WTC11 (cell line): ENCODE results near the gene TUBGCP6. TPM values are rescaled to one million over a fixed set of nuclear protein-coding genes. Genes with fewer than 3 reads are reported as not detected.
"Not testable (repeated sequence)": the region's sequence is repeated elsewhere in the genome, so short reads cannot be mapped to it uniquely, and the experiment has no call there.

Experiments used
- ATAC-seq: fragments of 200-7000 bp; cut with Tn5 transposase; 2 replicates; pipeline ENCODE4 v1.10.0; 2021; ENCODE audit warnings: mild to moderate bottlenecking, moderate library complexity
- CTCF ChIA-PET: fragments of 300-600 bp; sonication (Branson Sonifier 250); formaldehyde crosslinking; loops from one replicate; lab custom pipeline; 2021; ENCODE audit warnings: antibody characterized with exemption; lab: Charles Lee
- POLR2A ChIA-PET: fragments of 350-600 bp; sonication (Branson Sonifier 250); formaldehyde crosslinking; loops from one replicate; lab custom pipeline; 2021; ENCODE audit warnings: antibody characterized with exemption; lab: Charles Lee
- DNase-seq: peaks from one replicate; pipeline ENCODE4 v3.0.0; 2021; ENCODE audit warnings: low spot score
- H3K27ac Mint-ChIP-seq: 2 replicates; pipeline ENCODE4 v1.8.0; 2021; ENCODE audit warnings: mixed read lengths
- H3K27me3 Mint-ChIP-seq: 2 replicates; pipeline ENCODE4 v1.8.0; 2021; ENCODE audit warnings: low read depth, mild to moderate bottlenecking, moderate library complexity, mixed read lengths
- H3K36me3 Mint-ChIP-seq: 2 replicates; pipeline ENCODE4 v1.8.0; 2021; ENCODE audit warnings: mixed read lengths
- H3K4me1 Mint-ChIP-seq: 2 replicates; pipeline ENCODE4 v1.8.0; 2022; ENCODE audit warnings: mixed read lengths
- H3K4me3 Mint-ChIP-seq: 2 replicates; pipeline ENCODE4 v1.8.0; 2021; ENCODE audit warnings: mild to moderate bottlenecking, moderate library complexity, mixed read lengths
- H3K9me3 Mint-ChIP-seq: 2 replicates; pipeline ENCODE4 v1.8.0; 2021; ENCODE audit warnings: mixed read lengths
- FOXP1 ChIP-seq: sonication (generic); formaldehyde crosslinking; IDR thresholded peaks from 2 replicates; pipeline ENCODE4 v1.8.0; 2022; ENCODE audit warnings: missing genetic modification reagents, mild to moderate bottlenecking, moderate library complexity, borderline replicate concordance
- MYBL2 ChIP-seq: sonication (generic); formaldehyde crosslinking; IDR thresholded peaks from 2 replicates; pipeline ENCODE4 v1.8.1; 2023; ENCODE audit warnings: mild to moderate bottlenecking, moderate library complexity, missing genetic modification reagents
- NFATC4 ChIP-seq: fragments of 250-450 bp; sonication (Bioruptor Pico); IDR thresholded peaks from 2 replicates; pipeline ENCODE4 v1.9.0; 2021; ENCODE audit warnings: mild to moderate bottlenecking
- NFE2L1 ChIP-seq: sonication (generic); formaldehyde crosslinking; IDR thresholded peaks from 2 replicates; pipeline ENCODE4 v1.8.1; 2023; ENCODE audit warnings: missing genetic modification reagents
- ZNF219 ChIP-seq: sonication (generic); formaldehyde crosslinking; IDR thresholded peaks from 2 replicates; pipeline ENCODE4 v1.8.0; 2023; ENCODE audit warnings: missing genetic modification reagents, mild to moderate bottlenecking, borderline replicate concordance
- ZNF396 ChIP-seq: fragments of 250-450 bp; sonication (Bioruptor Pico); IDR thresholded peaks from 2 replicates; pipeline ENCODE4 v1.8.0; 2021; ENCODE audit warnings: mild to moderate bottlenecking, moderate library complexity, borderline replicate concordance
- ZNF671 ChIP-seq: fragments of 250-450 bp; sonication (Bioruptor Pico); IDR thresholded peaks from 2 replicates; pipeline ENCODE4 v1.8.0; 2021; ENCODE audit warnings: mild to moderate bottlenecking
- total RNA-seq: library from RNA; stranded (reverse); gene quantifications from 3 replicates; pipeline ENCODE4 v1.2.3, GENCODE V29; 2021
- TF ChIP-seq, protein P1 (sequence below): sonication (generic); formaldehyde crosslinking; IDR thresholded peaks from 2 replicates; pipeline ENCODE4 v1.8.1; 2023; ENCODE audit warnings: mild to moderate bottlenecking, missing genetic modification reagents, moderate library complexity
- TF ChIP-seq, protein P2 (sequence below): fragments of 250-450 bp; sonication (Bioruptor Pico); IDR thresholded peaks from 2 replicates; pipeline ENCODE4 v1.9.0; 2021; ENCODE audit warnings: mild to moderate bottlenecking
- TF ChIP-seq, protein P3 (sequence below): sonication (generic); formaldehyde crosslinking; IDR thresholded peaks from 2 replicates; pipeline ENCODE4 v1.8.1; 2022; ENCODE audit warnings: missing genetic modification reagents, borderline replicate concordance
- TF ChIP-seq, protein P4 (sequence below): sonication (generic); formaldehyde crosslinking; IDR thresholded peaks from 2 replicates; pipeline ENCODE4 v1.8.1; 2022; ENCODE audit warnings: mild to moderate bottlenecking, missing genetic modification reagents, moderate library complexity, borderline replicate concordance
- TF ChIP-seq, protein P5 (sequence below): sonication (generic); formaldehyde crosslinking; IDR thresholded peaks from 2 replicates; pipeline ENCODE4 v1.8.1; 2023; ENCODE audit warnings: mild to moderate bottlenecking, missing genetic modification reagents, moderate library complexity
- TF ChIP-seq, protein P6 (sequence below): sonication (generic); formaldehyde crosslinking; IDR thresholded peaks from 2 replicates; pipeline ENCODE4 v1.8.0; 2022; ENCODE audit warnings: mild to moderate bottlenecking, missing genetic modification reagents
- TF ChIP-seq, protein P7 (sequence below): sonication (generic); formaldehyde crosslinking; IDR thresholded peaks from 2 replicates; pipeline ENCODE4 v1.8.1; 2023; ENCODE audit warnings: mild to moderate bottlenecking, moderate library complexity, missing genetic modification reagents
- TF ChIP-seq, protein P8 (sequence below): sonication (generic); formaldehyde crosslinking; IDR thresholded peaks from 2 replicates; pipeline ENCODE4 v1.8.0; 2022; ENCODE audit warnings: mild to moderate bottlenecking, missing genetic modification reagents

TUBGCP6 gene
- total RNA-seq, 1 experiment from 2014 or later, result 45.4 TPM

DNA sequence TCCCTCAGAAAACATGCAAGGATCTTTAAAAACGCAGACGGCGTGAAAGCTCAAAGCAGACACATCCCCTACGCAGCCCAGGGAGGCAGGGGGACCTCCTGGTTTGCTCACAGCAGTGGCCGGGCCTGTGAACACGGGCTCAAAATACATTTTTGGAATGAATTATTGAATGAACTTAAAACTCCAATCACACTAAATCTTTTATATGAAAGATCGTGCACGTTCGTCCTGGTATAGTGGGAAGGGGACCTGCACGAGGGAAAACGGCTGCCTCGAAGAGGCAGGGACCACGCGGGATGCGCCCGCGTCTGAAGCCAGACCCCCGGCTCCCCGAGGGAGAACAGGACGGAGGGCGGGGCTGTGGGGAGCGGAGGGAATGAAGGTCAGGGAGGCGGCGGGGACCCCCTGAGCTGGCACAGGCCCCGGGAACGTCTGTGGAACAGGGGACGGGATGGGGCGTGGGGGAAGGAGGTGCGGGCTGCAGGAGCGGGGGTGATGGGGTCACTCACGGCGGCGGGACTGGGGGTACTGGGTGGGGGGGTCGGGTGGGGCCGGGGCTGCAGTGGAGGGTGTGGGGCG lies 75.6 kb downstream of the TUBGCP6 start:
- Mint-ChIP-seq H3K27me3 (peaks cover 25% of the 10 kb centered on the region), H3K36me3 (no peaks in the 10 kb centered on the region), H3K4me3 (peak overlapping the region; percentile 64), H3K27ac (no peak overlapping the region), H3K9me3 (no peaks in the 10 kb centered on the region), H3K4me1 (peaks cover 3% of the 10 kb centered on the region; the same call in 1 of the 2 replicates)
- ChIA-PET POLR2A (no interaction called here), CTCF (no interaction called here)
- DNase-seq (no peak), ATAC-seq (peak; percentile 13; the same call in 1 of the 2 replicates)
- TF ChIP-seq, protein P1, sequence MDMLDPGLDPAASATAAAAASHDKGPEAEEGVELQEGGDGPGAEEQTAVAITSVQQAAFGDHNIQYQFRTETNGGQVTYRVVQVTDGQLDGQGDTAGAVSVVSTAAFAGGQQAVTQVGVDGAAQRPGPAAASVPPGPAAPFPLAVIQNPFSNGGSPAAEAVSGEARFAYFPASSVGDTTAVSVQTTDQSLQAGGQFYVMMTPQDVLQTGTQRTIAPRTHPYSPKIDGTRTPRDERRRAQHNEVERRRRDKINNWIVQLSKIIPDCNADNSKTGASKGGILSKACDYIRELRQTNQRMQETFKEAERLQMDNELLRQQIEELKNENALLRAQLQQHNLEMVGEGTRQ (CRISPR knock-in tag), result no peak
- TF ChIP-seq ZNF396 (CRISPR knock-in tag) (no peak), FOXP1 (CRISPR knock-in tag) (no peak), MYBL2 (CRISPR knock-in tag) (no peak), ZNF219 (CRISPR knock-in tag) (no peak), NFE2L1 (no peak), NFATC4 (CRISPR knock-in tag) (no peak), ZNF671 (CRISPR knock-in tag) (no peak)
- TF ChIP-seq, protein P2, sequence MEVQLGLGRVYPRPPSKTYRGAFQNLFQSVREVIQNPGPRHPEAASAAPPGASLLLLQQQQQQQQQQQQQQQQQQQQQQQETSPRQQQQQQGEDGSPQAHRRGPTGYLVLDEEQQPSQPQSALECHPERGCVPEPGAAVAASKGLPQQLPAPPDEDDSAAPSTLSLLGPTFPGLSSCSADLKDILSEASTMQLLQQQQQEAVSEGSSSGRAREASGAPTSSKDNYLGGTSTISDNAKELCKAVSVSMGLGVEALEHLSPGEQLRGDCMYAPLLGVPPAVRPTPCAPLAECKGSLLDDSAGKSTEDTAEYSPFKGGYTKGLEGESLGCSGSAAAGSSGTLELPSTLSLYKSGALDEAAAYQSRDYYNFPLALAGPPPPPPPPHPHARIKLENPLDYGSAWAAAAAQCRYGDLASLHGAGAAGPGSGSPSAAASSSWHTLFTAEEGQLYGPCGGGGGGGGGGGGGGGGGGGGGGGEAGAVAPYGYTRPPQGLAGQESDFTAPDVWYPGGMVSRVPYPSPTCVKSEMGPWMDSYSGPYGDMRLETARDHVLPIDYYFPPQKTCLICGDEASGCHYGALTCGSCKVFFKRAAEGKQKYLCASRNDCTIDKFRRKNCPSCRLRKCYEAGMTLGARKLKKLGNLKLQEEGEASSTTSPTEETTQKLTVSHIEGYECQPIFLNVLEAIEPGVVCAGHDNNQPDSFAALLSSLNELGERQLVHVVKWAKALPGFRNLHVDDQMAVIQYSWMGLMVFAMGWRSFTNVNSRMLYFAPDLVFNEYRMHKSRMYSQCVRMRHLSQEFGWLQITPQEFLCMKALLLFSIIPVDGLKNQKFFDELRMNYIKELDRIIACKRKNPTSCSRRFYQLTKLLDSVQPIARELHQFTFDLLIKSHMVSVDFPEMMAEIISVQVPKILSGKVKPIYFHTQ (CRISPR knock-in tag), result no peak
- TF ChIP-seq, protein P3, sequence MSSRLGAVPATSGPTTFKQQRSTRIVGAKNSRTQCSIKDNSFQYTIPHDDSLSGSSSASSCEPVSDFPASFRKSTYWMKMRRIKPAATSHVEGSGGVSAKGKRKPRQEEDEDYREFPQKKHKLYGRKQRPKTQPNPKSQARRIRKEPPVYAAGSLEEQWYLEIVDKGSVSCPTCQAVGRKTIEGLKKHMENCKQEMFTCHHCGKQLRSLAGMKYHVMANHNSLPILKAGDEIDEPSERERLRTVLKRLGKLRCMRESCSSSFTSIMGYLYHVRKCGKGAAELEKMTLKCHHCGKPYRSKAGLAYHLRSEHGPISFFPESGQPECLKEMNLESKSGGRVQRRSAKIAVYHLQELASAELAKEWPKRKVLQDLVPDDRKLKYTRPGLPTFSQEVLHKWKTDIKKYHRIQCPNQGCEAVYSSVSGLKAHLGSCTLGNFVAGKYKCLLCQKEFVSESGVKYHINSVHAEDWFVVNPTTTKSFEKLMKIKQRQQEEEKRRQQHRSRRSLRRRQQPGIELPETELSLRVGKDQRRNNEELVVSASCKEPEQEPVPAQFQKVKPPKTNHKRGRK (CRISPR knock-in tag), result no peak
- TF ChIP-seq, protein P4, sequence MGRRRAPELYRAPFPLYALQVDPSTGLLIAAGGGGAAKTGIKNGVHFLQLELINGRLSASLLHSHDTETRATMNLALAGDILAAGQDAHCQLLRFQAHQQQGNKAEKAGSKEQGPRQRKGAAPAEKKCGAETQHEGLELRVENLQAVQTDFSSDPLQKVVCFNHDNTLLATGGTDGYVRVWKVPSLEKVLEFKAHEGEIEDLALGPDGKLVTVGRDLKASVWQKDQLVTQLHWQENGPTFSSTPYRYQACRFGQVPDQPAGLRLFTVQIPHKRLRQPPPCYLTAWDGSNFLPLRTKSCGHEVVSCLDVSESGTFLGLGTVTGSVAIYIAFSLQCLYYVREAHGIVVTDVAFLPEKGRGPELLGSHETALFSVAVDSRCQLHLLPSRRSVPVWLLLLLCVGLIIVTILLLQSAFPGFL (CRISPR knock-in tag), result no peak
- TF ChIP-seq, protein P5, sequence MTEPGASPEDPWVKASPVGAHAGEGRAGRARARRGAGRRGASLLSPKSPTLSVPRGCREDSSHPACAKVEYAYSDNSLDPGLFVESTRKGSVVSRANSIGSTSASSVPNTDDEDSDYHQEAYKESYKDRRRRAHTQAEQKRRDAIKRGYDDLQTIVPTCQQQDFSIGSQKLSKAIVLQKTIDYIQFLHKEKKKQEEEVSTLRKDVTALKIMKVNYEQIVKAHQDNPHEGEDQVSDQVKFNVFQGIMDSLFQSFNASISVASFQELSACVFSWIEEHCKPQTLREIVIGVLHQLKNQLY (CRISPR knock-in tag), result no peak
- TF ChIP-seq, protein P6, sequence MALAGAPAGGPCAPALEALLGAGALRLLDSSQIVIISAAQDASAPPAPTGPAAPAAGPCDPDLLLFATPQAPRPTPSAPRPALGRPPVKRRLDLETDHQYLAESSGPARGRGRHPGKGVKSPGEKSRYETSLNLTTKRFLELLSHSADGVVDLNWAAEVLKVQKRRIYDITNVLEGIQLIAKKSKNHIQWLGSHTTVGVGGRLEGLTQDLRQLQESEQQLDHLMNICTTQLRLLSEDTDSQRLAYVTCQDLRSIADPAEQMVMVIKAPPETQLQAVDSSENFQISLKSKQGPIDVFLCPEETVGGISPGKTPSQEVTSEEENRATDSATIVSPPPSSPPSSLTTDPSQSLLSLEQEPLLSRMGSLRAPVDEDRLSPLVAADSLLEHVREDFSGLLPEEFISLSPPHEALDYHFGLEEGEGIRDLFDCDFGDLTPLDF, result no peak
- TF ChIP-seq, protein P7, sequence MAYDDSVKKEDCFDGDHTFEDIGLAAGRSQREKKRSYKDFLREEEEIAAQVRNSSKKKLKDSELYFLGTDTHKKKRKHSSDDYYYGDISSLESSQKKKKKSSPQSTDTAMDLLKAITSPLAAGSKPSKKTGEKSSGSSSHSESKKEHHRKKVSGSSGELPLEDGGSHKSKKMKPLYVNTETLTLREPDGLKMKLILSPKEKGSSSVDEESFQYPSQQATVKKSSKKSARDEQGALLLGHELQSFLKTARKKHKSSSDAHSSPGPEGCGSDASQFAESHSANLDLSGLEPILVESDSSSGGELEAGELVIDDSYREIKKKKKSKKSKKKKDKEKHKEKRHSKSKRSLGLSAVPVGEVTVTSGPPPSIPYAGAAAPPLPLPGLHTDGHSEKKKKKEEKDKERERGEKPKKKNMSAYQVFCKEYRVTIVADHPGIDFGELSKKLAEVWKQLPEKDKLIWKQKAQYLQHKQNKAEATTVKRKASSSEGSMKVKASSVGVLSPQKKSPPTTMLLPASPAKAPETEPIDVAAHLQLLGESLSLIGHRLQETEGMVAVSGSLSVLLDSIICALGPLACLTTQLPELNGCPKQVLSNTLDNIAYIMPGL (CRISPR knock-in tag), result no peak
- TF ChIP-seq, protein P8, sequence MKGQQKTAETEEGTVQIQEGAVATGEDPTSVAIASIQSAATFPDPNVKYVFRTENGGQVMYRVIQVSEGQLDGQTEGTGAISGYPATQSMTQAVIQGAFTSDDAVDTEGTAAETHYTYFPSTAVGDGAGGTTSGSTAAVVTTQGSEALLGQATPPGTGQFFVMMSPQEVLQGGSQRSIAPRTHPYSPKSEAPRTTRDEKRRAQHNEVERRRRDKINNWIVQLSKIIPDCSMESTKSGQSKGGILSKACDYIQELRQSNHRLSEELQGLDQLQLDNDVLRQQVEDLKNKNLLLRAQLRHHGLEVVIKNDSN (CRISPR knock-in tag), result no peak

DNA sequence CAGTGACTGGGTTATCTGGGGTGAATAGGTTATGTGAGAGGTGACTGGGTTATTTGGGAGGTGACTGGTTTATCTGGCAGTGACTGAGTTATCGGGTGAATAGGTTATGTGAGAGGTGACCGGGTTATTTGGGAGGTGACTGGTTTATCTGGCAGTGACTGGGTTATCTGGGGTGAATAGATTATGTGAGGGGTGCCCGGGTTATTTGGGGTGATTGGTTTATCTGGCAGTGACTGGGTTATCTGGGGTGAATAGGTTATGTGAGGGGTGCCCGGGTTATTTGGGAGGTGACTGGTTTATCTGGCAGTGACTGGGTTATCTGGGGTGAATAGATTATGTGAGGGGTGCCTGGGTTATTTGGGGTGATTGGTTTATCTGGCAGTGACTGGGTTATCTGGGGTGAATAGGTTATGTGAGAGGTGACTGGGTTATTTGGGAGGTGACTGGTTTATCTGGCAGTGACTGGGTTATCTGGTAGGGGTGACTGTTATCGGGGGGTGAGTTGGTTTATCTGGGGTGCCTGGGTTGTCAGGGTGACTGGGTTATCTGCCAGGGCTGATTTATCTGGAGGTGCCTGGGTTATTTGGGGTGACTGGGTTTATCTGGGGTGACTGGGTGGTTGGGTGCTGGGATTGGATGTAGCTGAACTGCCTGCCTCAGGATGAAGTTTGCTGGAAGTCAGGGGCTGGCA lies 76.2 kb downstream of the TUBGCP6 start:
- ATAC-seq, H3K36me3 Mint-ChIP-seq, H3K4me1 Mint-ChIP-seq, CTCF ChIA-PET, DNase-seq, H3K27ac Mint-ChIP-seq, H3K9me3 Mint-ChIP-seq, POLR2A ChIA-PET: not testable (repeated sequence)
- H3K4me3 Mint-ChIP-seq, result peak overlapping the region; percentile 64
- peaks cover 25% of the 10 kb centered on the region for H3K27me3 Mint-ChIP-seq
